ENCODE data around the gene PIEZO2. TPM values are rescaled to one million over a fixed set of nuclear protein-coding genes. Genes with fewer than 3 reads are reported as not detected.

Gene PIEZO2
- total and polyA plus RNA-seq, 2 donors (not counting 1 experiment from before 2014, with no cell fraction given) = not detected

DNA sequence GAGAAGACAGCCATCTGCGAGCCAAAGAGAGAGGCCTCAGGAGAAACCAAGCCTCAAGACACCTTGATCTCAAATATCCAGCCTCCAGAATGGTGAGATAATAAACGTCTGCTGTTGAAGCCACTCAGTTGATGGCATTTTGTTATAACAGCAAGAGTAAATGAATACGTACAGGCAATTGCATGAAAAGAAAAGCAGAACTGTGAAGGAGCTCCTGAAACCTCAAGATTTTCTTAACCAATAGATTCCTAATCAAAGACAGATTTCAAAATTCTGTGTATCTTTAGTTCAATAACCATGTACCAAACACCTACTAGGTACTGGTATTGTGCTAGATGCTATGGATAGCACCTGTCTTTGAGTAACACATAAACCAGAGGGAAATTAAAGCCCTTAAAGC is 139.5 kb downstream of the PIEZO2 start:
- H3K27me3 ChIP-seq (replicated peaks in 1 of 4; ENCODE audit: control extremely low read depth in 1 of 4, control insufficient read depth in 3 of 4, insufficient read depth in 4 of 4, low read length in 3 of 4) = no peaks in the 10 kb centered on the region
- no peak overlapping the region for H3K4me3 ChIP-seq (ENCODE audit: control extremely low read depth in 1 of 5, extremely low read depth in 1 of 5, insufficient read depth in 1 of 5, low read depth in 2 of 5, low read length in 4 of 5)
- ChIA-PET CTCF (no interaction called here), POLR2A (no interaction called here)
- H3K4me1 Mint-ChIP-seq = no peaks in the 10 kb centered on the region
- intact Hi-C loops (cut with micrococcal nuclease) = no loop called here
- no peak overlapping the region for H3K9ac ChIP-seq (ENCODE audit: low read length)
- ATAC-seq (ENCODE audit: low read depth) (no peak), DNase-seq (no peak)
- no CpG with 5 or more reads among the region's 3 CpGs for WGBS (ENCODE audit: insufficient coverage)
- H4K20me1 ChIP-seq (ENCODE audit: control insufficient read depth, insufficient read depth, low read length, poor library complexity, severe bottlenecking) = no peaks in the 10 kb centered on the region
- H3K9me3 Mint-ChIP-seq (ENCODE audit: insufficient read depth) = no peaks in the 10 kb centered on the region
- H3K79me2 ChIP-seq (ENCODE audit: control insufficient read depth, insufficient read depth, low read length) = no peaks in the 10 kb centered on the region
- no peak overlapping the region for H3K27ac ChIP-seq (ENCODE audit: low read length in 2 of 2)
- no peaks in the 10 kb centered on the region for H3K27me3 Mint-ChIP-seq
- no peak overlapping the region for H2AFZ ChIP-seq (ENCODE audit: insufficient read depth, low read depth, low read length, poor library complexity, severe bottlenecking)
- no peaks in the 10 kb centered on the region for H3K36me3 ChIP-seq (replicated peaks in 1 of 2; ENCODE audit: control extremely low read depth in 1 of 2, control insufficient read depth in 1 of 2, extremely low read depth in 1 of 2, insufficient read depth in 2 of 2, low read length in 1 of 2)
- no peaks in the 10 kb centered on the region for H3K9me3 ChIP-seq (ENCODE audit: control extremely low read depth in 1 of 3, control insufficient read depth in 2 of 3, insufficient read depth in 1 of 3, low read length in 2 of 3)
- no peak overlapping the region for H3K27ac Mint-ChIP-seq
- no peak overlapping the region for H3K4me3 Mint-ChIP-seq
- no peaks in the 10 kb centered on the region for H3K4me1 ChIP-seq (ENCODE audit: control insufficient read depth in 2 of 2, insufficient read depth in 2 of 2, low read length in 2 of 2)
- TF ChIP-seq, protein P1, sequence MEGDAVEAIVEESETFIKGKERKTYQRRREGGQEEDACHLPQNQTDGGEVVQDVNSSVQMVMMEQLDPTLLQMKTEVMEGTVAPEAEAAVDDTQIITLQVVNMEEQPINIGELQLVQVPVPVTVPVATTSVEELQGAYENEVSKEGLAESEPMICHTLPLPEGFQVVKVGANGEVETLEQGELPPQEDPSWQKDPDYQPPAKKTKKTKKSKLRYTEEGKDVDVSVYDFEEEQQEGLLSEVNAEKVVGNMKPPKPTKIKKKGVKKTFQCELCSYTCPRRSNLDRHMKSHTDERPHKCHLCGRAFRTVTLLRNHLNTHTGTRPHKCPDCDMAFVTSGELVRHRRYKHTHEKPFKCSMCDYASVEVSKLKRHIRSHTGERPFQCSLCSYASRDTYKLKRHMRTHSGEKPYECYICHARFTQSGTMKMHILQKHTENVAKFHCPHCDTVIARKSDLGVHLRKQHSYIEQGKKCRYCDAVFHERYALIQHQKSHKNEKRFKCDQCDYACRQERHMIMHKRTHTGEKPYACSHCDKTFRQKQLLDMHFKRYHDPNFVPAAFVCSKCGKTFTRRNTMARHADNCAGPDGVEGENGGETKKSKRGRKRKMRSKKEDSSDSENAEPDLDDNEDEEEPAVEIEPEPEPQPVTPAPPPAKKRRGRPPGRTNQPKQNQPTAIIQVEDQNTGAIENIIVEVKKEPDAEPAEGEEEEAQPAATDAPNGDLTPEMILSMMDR (IDR thresholded peaks at IDR 0.05) = no peak
- TF ChIP-seq EZH2 (IDR thresholded peaks at IDR 0.05; ENCODE audit: borderline replicate concordance, insufficient read depth, low read depth, low read length, poor library complexity, severe bottlenecking) = no peak
- no peak overlapping the region for H3K4me2 ChIP-seq (replicated peaks; ENCODE audit: low read depth, low read length, poor library complexity, severe bottlenecking)

DNA sequence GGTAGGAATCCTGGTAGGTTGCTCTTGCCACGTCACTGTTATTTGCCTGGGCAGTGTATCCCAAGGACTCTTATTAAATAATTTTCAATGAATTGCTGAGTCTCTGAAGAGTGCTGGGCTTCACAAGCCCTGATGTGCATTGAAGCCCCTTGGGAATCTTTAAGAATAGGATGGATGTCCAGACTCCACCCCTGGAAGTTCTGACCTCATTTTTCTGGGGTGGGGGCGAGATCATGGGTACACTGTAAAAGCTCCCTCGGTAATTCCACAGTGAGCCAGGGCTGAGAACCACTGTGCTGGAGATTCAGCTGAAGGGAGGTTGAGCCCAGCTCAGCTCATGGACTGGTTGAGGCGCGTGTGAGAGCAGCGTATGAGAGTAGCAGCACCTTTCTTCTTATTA is 140.2 kb downstream of the PIEZO2 start:
- Mint-ChIP-seq H3K4me1 (no peaks in the 10 kb centered on the region), H3K9me3 (ENCODE audit: insufficient read depth) (no peaks in the 10 kb centered on the region), H3K4me3 (no peak overlapping the region), H3K27ac (no peak overlapping the region), H3K27me3 (no peaks in the 10 kb centered on the region)
- ChIA-PET CTCF (no interaction called here), POLR2A (no interaction called here)
- Histone ChIP-seq H3K4me3 (ENCODE audit: control extremely low read depth in 1 of 5, extremely low read depth in 1 of 5, insufficient read depth in 1 of 5, low read depth in 2 of 5, low read length in 4 of 5) (no peak overlapping the region), H4K20me1 (ENCODE audit: control insufficient read depth, insufficient read depth, low read length, poor library complexity, severe bottlenecking) (no peaks in the 10 kb centered on the region), H3K79me2 (ENCODE audit: control insufficient read depth, insufficient read depth, low read length) (no peaks in the 10 kb centered on the region), H3K9me3 (ENCODE audit: control extremely low read depth in 1 of 3, control insufficient read depth in 2 of 3, insufficient read depth in 1 of 3, low read length in 2 of 3) (no peaks in the 10 kb centered on the region), H3K36me3 (replicated peaks in 1 of 2; ENCODE audit: control extremely low read depth in 1 of 2, control insufficient read depth in 1 of 2, extremely low read depth in 1 of 2, insufficient read depth in 2 of 2, low read length in 1 of 2) (no peaks in the 10 kb centered on the region), H3K9ac (ENCODE audit: low read length) (no peak overlapping the region), H2AFZ (ENCODE audit: insufficient read depth, low read depth, low read length, poor library complexity, severe bottlenecking) (no peak overlapping the region), H3K4me1 (ENCODE audit: control insufficient read depth in 2 of 2, insufficient read depth in 2 of 2, low read length in 2 of 2) (no peaks in the 10 kb centered on the region), H3K27ac (ENCODE audit: low read length in 2 of 2) (no peak overlapping the region), H3K27me3 (replicated peaks in 1 of 4; ENCODE audit: control extremely low read depth in 1 of 4, control insufficient read depth in 3 of 4, insufficient read depth in 4 of 4, low read length in 3 of 4) (no peaks in the 10 kb centered on the region), H3K4me2 (replicated peaks; ENCODE audit: low read depth, low read length, poor library complexity, severe bottlenecking) (no peak overlapping the region)
- DNase-seq (no peak), ATAC-seq (ENCODE audit: low read depth) (no peak)
- TF ChIP-seq, protein P1 (IDR thresholded peaks at IDR 0.05) = no peak
- no peak for TF ChIP-seq EZH2 (IDR thresholded peaks at IDR 0.05; ENCODE audit: borderline replicate concordance, insufficient read depth, low read depth, low read length, poor library complexity, severe bottlenecking)
- intact Hi-C loops (cut with micrococcal nuclease) = no loop called here
- 80% methylated on average over 3 of the region's 6 CpGs for WGBS (ENCODE audit: insufficient coverage)

All from B cell (primary cell).